ENCODE measurements around the gene HOXB8.
A peak's percentile ranks its signal among the peaks of the same experiment; 100 is the strongest.

HOXB8 gene

GRCh38 chr17:48596000-48596734 lies 18.9 kb downstream of the HOXB8 start:
- DNase-seq (ENCODE audit: low read depth), result no peak

- no peak for DNase-seq (ENCODE audit: low read depth)
Measured at GRCh38 chr17:48595278-48595999, 19.7 kb downstream of the HOXB8 start.

GRCh38 chr17:48594538-48595277 lies 20.4 kb downstream of the HOXB8 start:
- no peak for DNase-seq (ENCODE audit: low read depth)

GRCh38 chr17:48593840-48594537 lies 21.1 kb downstream of the HOXB8 start:
- peak; percentile 74 for DNase-seq (ENCODE audit: low read depth)

GRCh38 chr17:48593126-48593829 lies 21.8 kb downstream of the HOXB8 start, which contains the start of gene HOXB5:
Gene HOXB5 (minus strand): TSS chr17:48593779. CDS start chr17:48593682, 97 bp downstream.
- DNase-seq (ENCODE audit: low read depth), result no peak

- DNase-seq (ENCODE audit: low read depth), result no peak
Measured at GRCh38 chr17:48592577-48592976, 22.5 kb downstream of the HOXB8 start.

GRCh38 chr17:48592057-48592514 lies 23.0 kb downstream of the HOXB8 start:
- DNase-seq (ENCODE audit: low read depth), result no peak

- DNase-seq (ENCODE audit: low read depth), result no peak
Measured at GRCh38 chr17:48591255-48592056, 23.6 kb downstream of the HOXB8 start.

- DNase-seq (ENCODE audit: low read depth), result no peak
Measured at GRCh38 chr17:48590607-48591161, 24.4 kb downstream of the HOXB8 start.

- DNase-seq (ENCODE audit: low read depth), result no peak
Measured at GRCh38 chr17:48589831-48590606, 25.1 kb downstream of the HOXB8 start, which contains the start of gene HOXB3. Gene HOXB3 (minus strand): TSS chr17:48590241. CDS start chr17:48552474, 37,767 bp downstream.

- no peak for DNase-seq (ENCODE audit: low read depth)
Measured at GRCh38 chr17:48589060-48589830, 25.8 kb downstream of the HOXB8 start.

- no peak for DNase-seq (ENCODE audit: low read depth)
Measured at GRCh38 chr17:48588528-48588927, 26.6 kb downstream of the HOXB8 start.

- DNase-seq (ENCODE audit: low read depth), result no peak
Measured at GRCh38 chr17:48588074-48588415, 27.0 kb downstream of the HOXB8 start.

- no peak for DNase-seq (ENCODE audit: low read depth)
Measured at GRCh38 chr17:48587276-48588073, 27.6 kb downstream of the HOXB8 start.

- DNase-seq (ENCODE audit: low read depth), result no peak
Measured at GRCh38 chr17:48586355-48587258, 28.5 kb downstream of the HOXB8 start.

- no peak for DNase-seq (ENCODE audit: low read depth)
Measured at GRCh38 chr17:48584223-48584741, 30.8 kb downstream of the HOXB8 start.

Measured in activated gamma-delta T cell treated with anti-CD3 and anti-CD28 coated beads, Interleukin-2, amount 50 U/mL, for 16 hours (primary cell).